Panc1 (cell line): ENCODE results near the gene DNAL4. TPM values are rescaled to one million over a fixed set of nuclear protein-coding genes. Genes with fewer than 3 reads are reported as not detected.

Experiments
- ATAC-seq: fragments of 200-7000 bp; cut with Tn5 transposase; 2 replicates; pipeline ENCODE4 v1.9.1; 2020; ENCODE audit warnings: mild to moderate bottlenecking, moderate library complexity
- BruUV-seq: library from RNA; stranded (reverse); fragments of 400-500 nt; replicated peaks from 2 replicates; lab custom pipeline; 2021; lab: Mats Ljungman, UMichigan
- CTCF ChIA-PET: fragments of 300-600 bp; sonication (Branson Sonifier 250); formaldehyde crosslinking; loops from one replicate; lab custom pipeline; 2022; ENCODE audit warnings: antibody characterized with exemption; lab: Charles Lee
- POLR2A ChIA-PET: fragments of 300-600 bp; sonication (Branson Sonifier 250); formaldehyde crosslinking; loops from one replicate; lab custom pipeline; 2022; ENCODE audit warnings: antibody characterized with exemption; lab: Charles Lee
- DNase-seq: peaks from one replicate; pipeline ENCODE4 v3.0.0-alpha.2; 2010; ENCODE audit warnings: low read depth, low spot score
- H3K27ac ChIP-seq: 2 replicates; pipeline ENCODE4 v1.5.1; 2011; ENCODE audit warnings: mild to moderate bottlenecking, low read length, inconsistent platforms
- H3K27me3 ChIP-seq: fragments of 200-500 bp; sonication (Bioruptor generic); 2 replicates; pipeline ENCODE4 v1.6.0; 2014; ENCODE audit warnings: low read length, inconsistent platforms; ENCODE audit not compliant: control insufficient read depth, insufficient read depth
- H3K36me3 ChIP-seq: fragments of 200-500 bp; sonication (Bioruptor generic); 2 replicates; pipeline ENCODE4 v1.5.1; 2014; ENCODE audit warnings: inconsistent platforms, mild to moderate bottlenecking, low read length, moderate library complexity; ENCODE audit not compliant: control insufficient read depth, insufficient read depth
- H3K4me1 ChIP-seq: 2 replicates; pipeline ENCODE4 v1.5.1; 2011; ENCODE audit warnings: inconsistent platforms, mild to moderate bottlenecking, low read length, moderate library complexity; ENCODE audit not compliant: control insufficient read depth, insufficient read depth
- H3K4me3 ChIP-seq, 2 experiments: 2 replicates each; pipeline ENCODE4 v1.5.1; 2011 to 2012; ENCODE audit warnings: low read depth in 2 of 2, low read length in 2 of 2, mild to moderate bottlenecking in 2 of 2, inconsistent platforms in 1 of 2, moderate library complexity in 1 of 2
- H3K9me3 ChIP-seq: fragments of 200-500 bp; sonication (Bioruptor generic); 2 replicates; pipeline ENCODE4 v1.5.1; 2014; ENCODE audit warnings: low read depth, mild to moderate bottlenecking, inconsistent platforms, low read length, moderate library complexity; ENCODE audit not compliant: control insufficient read depth, insufficient read depth
- POLR2AphosphoS5 ChIP-seq: IDR thresholded peaks from 2 replicates; pipeline ENCODE4 v1.6.1; 2012; ENCODE audit warnings: mild to moderate bottlenecking, low read depth, low read length, moderate library complexity
- SIN3A ChIP-seq: IDR thresholded peaks from 2 replicates; pipeline ENCODE4 v1.6.1; 2012; ENCODE audit warnings: low read depth, mild to moderate bottlenecking, low read length, moderate library complexity, borderline replicate concordance; ENCODE audit not compliant: insufficient read depth
- TCF7L2 ChIP-seq: IDR thresholded peaks from 2 replicates; pipeline ENCODE4 v1.6.1; 2011; ENCODE audit warnings: mild to moderate bottlenecking, low read depth, low read length, inconsistent platforms
- in situ Hi-C: cut with HindIII; loops from 2 replicates; pipeline ENCODE4 v1.10.0; 2016; ENCODE audit warnings: low sequenced_read_pairs, low pct_unique_long_range_greater_than_20kb
- intact Hi-C: fragments of 100-400 bp; cut with micrococcal nuclease; formaldehyde crosslinking; loops from one replicate; pipeline ENCODE4 v1.10.0; 2022; ENCODE audit not compliant: unreplicated experiment
- total RNA-seq: library from RNA; stranded (reverse); gene quantifications from one replicate; pipeline ENCODE4 v1.2.1, GENCODE V29; 2021; ENCODE audit not compliant: unreplicated experiment
- TF ChIP-seq, protein P1 (sequence below), 2 experiments: IDR thresholded peaks; 2 replicates each; pipeline ENCODE4 v1.6.1; 2011 to 2012; ENCODE audit warnings: low read depth in 2 of 2, control low read depth in 1 of 2, low read length in 1 of 2, mild to moderate bottlenecking in 1 of 2, moderate library complexity in 1 of 2; ENCODE audit not compliant: insufficient read depth in 1 of 2
- TF ChIP-seq, protein P2 (sequence below): fragments of 450-650 bp; IDR thresholded peaks from 2 replicates; pipeline ENCODE4 v1.5.1; 2017; ENCODE audit warnings: mild to moderate bottlenecking

The DNAL4 gene
- total RNA-seq, 1 experiment from 2014 or later: 10.5 TPM

DNA sequence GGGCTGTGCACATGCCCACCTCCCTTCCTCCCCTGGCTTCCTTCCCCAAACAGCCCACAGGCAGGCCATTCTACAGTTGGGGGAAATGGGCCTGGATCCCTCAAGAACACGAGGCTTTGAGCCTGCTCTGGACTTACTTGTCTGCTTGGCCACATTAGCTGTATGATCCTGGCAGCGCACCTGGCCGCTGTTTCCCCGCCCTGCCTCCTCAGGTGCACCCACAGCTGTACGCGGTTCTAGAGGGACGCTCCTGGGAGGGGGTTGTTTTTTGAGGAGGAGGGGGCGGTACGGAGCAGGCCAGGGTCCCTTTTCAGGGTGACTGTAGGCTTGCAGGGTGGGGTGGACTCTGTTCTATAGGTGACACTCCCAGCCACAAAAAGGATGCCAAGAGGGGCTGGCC lies 26.6 kb downstream of the DNAL4 start:
- H3K36me3 ChIP-seq: no peaks in the 10 kb centered on the region
- DNase-seq (no peak), ATAC-seq (no peak)
- ChIA-PET CTCF (interaction anchor here (0.6 kb wide), 1 partner anchor 150 kb away, joined by 4 read pairs; no protein-coding TSS in a partner anchor), POLR2A (no interaction called here)
- H3K4me1 ChIP-seq: no peaks in the 10 kb centered on the region; the same call in 1 of the 2 replicates
- in situ Hi-C loops: no loop called here
- intact Hi-C loops: loop anchor here (5.0 kb wide), 1 partner anchor 95 kb away; no protein-coding TSS in a partner anchor
- no peaks in the 10 kb centered on the region for H3K9me3 ChIP-seq
- H3K4me3 ChIP-seq: no peak overlapping the region
- H3K27me3 ChIP-seq: no peaks in the 10 kb centered on the region
- no TSS peak for BruUV-seq
- TF ChIP-seq, protein P1, sequence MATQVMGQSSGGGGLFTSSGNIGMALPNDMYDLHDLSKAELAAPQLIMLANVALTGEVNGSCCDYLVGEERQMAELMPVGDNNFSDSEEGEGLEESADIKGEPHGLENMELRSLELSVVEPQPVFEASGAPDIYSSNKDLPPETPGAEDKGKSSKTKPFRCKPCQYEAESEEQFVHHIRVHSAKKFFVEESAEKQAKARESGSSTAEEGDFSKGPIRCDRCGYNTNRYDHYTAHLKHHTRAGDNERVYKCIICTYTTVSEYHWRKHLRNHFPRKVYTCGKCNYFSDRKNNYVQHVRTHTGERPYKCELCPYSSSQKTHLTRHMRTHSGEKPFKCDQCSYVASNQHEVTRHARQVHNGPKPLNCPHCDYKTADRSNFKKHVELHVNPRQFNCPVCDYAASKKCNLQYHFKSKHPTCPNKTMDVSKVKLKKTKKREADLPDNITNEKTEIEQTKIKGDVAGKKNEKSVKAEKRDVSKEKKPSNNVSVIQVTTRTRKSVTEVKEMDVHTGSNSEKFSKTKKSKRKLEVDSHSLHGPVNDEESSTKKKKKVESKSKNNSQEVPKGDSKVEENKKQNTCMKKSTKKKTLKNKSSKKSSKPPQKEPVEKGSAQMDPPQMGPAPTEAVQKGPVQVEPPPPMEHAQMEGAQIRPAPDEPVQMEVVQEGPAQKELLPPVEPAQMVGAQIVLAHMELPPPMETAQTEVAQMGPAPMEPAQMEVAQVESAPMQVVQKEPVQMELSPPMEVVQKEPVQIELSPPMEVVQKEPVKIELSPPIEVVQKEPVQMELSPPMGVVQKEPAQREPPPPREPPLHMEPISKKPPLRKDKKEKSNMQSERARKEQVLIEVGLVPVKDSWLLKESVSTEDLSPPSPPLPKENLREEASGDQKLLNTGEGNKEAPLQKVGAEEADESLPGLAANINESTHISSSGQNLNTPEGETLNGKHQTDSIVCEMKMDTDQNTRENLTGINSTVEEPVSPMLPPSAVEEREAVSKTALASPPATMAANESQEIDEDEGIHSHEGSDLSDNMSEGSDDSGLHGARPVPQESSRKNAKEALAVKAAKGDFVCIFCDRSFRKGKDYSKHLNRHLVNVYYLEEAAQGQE (IDR thresholded peaks at IDR 0.05; ENCODE audit: insufficient read depth in 1 of 2, low read depth in 2 of 2, low read length in 1 of 2): no peak
- TF ChIP-seq POLR2AphosphoS5 (no peak), SIN3A (no peak), TCF7L2 (no peak)
- TF ChIP-seq, protein P2, sequence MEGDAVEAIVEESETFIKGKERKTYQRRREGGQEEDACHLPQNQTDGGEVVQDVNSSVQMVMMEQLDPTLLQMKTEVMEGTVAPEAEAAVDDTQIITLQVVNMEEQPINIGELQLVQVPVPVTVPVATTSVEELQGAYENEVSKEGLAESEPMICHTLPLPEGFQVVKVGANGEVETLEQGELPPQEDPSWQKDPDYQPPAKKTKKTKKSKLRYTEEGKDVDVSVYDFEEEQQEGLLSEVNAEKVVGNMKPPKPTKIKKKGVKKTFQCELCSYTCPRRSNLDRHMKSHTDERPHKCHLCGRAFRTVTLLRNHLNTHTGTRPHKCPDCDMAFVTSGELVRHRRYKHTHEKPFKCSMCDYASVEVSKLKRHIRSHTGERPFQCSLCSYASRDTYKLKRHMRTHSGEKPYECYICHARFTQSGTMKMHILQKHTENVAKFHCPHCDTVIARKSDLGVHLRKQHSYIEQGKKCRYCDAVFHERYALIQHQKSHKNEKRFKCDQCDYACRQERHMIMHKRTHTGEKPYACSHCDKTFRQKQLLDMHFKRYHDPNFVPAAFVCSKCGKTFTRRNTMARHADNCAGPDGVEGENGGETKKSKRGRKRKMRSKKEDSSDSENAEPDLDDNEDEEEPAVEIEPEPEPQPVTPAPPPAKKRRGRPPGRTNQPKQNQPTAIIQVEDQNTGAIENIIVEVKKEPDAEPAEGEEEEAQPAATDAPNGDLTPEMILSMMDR: no peak
- no peak overlapping the region for H3K27ac ChIP-seq

DNA sequence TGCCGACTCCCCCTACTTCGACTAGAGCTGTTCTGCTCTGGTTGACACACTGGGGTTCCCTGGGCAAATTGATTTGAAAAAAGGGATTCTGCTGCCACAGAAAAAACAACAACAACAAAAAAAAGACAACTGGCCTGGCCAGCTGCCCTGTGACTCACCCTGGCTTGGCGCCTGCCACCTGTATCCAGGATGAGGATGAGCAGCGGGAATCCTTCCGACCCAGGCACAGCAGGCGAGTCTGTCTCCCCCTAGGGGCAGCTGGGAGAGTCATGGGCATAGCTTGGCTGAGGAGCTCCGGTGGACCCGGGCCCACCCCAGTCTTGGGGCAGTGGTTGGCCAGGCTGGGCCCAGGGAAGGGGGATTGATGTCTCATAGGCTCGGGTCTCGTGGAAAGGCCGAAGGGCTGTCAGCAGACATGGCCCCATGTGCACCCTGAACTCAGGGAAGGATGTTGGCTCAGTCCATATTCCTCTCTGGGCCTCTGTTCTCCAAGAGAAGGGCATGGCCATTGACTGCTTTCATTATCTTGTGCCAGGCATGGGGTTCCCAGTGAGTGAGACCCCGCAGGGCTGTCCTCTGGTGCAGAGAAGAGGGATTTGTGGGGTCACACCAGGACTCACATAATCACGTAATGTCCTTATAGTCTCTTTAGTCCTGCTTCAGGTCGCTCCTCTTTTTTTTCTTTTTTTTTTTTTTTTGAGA lies 27.7 kb downstream of the DNAL4 start:
- DNase-seq (no peak), ATAC-seq (peak; percentile 71)
- H3K9me3 ChIP-seq: no peaks in the 10 kb centered on the region
- no peaks in the 10 kb centered on the region for H3K36me3 ChIP-seq
- CTCF ChIA-PET: interaction anchor here (0.5 kb wide), 1 partner anchor 716 kb away, joined by 5 read pairs; no protein-coding TSS in a partner anchor
- in situ Hi-C loops (no loop called here), intact Hi-C loops (loop anchor here (5.0 kb wide), 1 partner anchor 96 kb away; no protein-coding TSS in a partner anchor)
- H3K27ac ChIP-seq: no peak overlapping the region
- no peak overlapping the region for H3K4me3 ChIP-seq
- no peaks in the 10 kb centered on the region for H3K27me3 ChIP-seq
- H3K4me1 ChIP-seq: no peaks in the 10 kb centered on the region; the same call in 1 of the 2 replicates
- POLR2A ChIA-PET: no interaction called here
- TF ChIP-seq SIN3A: no peak
- TF ChIP-seq, protein P2: peak; percentile 88
- TF ChIP-seq, protein P1 (IDR thresholded peaks at IDR 0.05; ENCODE audit: insufficient read depth in 1 of 2, low read depth in 2 of 2, low read length in 1 of 2): no peak
- no peak for TF ChIP-seq POLR2AphosphoS5
- no TSS peak for BruUV-seq
